OCI-LY1 (cell line): Measurements from ENCODE around the gene SLC35F5.

Source experiments
- EZH2 ChIP-seq: fragments of 200-600 bp; sonication (generic), shearing (Covaris generic); IDR thresholded peaks from 2 replicates; pipeline ENCODE4 v1.8.0; 2017; ENCODE audit warnings: borderline replicate concordance, mixed run types, mild to moderate bottlenecking, antibody characterized with exemption, low read length, moderate library complexity, mixed read lengths
- TF ChIP-seq, protein P1 (sequence below): fragments of 200-600 bp; sonication (generic), shearing (Covaris generic); IDR thresholded peaks from 2 replicates; pipeline ENCODE4 v1.5.1; 2017; ENCODE audit warnings: mild to moderate bottlenecking, antibody characterized with exemption, low read length, moderate library complexity, mixed read lengths

DNA sequence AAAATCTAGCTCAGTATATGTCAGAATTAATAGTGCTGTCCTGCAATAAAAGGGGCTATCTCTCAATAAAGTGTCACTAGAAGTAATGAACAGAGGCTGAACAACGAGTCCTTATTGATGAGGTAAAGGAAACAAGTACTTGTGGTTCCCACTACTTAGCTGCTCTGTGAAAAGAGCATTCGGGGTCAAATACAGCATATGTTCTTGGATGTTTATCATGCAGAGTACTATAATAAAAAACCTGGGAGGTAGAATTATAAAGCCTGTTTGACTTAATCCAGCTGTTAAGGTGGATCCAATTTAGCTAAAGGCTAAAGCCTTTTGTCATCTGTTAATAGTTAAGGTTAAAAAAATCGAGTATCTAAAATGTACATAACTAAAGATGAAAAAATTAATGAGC, 32.4 kb downstream of the SLC35F5 start:
- TF ChIP-seq, protein P1, sequence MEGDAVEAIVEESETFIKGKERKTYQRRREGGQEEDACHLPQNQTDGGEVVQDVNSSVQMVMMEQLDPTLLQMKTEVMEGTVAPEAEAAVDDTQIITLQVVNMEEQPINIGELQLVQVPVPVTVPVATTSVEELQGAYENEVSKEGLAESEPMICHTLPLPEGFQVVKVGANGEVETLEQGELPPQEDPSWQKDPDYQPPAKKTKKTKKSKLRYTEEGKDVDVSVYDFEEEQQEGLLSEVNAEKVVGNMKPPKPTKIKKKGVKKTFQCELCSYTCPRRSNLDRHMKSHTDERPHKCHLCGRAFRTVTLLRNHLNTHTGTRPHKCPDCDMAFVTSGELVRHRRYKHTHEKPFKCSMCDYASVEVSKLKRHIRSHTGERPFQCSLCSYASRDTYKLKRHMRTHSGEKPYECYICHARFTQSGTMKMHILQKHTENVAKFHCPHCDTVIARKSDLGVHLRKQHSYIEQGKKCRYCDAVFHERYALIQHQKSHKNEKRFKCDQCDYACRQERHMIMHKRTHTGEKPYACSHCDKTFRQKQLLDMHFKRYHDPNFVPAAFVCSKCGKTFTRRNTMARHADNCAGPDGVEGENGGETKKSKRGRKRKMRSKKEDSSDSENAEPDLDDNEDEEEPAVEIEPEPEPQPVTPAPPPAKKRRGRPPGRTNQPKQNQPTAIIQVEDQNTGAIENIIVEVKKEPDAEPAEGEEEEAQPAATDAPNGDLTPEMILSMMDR: no peak
- no peak for TF ChIP-seq EZH2
